Testis (tissue), 2 donors: ENCODE results near the gene CCL28.

Source experiments
- POLR2A ChIP-seq: fragments of 450-650 bp; IDR thresholded peaks from one replicate; pipeline ENCODE4 v1.6.1; 2017; ENCODE audit warnings: antibody characterized with exemption, mild to moderate bottlenecking, moderate library complexity
- TF ChIP-seq, protein P1 (sequence below), 3 experiments: fragments of 450-650 bp in 2 of 3; fragments of 200-600 bp in 1 of 3; sonication (generic) in 1 of 3; IDR thresholded peaks; one replicate each; pipeline ENCODE4 v1.5.1; 2016 to 2019; ENCODE audit warnings: antibody characterized with exemption in 3 of 3, mild to moderate bottlenecking in 2 of 3, moderate library complexity in 1 of 3

DNA sequence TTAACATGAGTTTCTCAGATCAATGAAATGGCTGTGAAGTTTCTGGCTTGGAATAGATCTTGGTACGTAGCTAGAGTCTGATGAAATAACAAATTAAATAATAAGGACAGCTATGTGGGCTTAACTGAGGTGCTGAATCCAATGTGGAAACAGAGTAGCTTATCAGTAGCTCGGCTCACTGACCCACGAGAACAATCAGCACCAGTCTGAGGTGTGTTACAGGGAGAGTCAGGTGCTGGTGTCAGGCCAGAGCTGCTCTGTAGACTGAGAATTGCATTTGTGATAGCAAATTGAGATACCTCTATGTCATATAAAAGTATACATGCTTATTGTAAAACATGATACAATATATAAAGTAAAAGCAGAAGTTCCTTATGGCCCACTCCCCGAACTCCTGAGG lies 21.2 kb upstream of the CCL28 start:
- TF ChIP-seq, protein P1, sequence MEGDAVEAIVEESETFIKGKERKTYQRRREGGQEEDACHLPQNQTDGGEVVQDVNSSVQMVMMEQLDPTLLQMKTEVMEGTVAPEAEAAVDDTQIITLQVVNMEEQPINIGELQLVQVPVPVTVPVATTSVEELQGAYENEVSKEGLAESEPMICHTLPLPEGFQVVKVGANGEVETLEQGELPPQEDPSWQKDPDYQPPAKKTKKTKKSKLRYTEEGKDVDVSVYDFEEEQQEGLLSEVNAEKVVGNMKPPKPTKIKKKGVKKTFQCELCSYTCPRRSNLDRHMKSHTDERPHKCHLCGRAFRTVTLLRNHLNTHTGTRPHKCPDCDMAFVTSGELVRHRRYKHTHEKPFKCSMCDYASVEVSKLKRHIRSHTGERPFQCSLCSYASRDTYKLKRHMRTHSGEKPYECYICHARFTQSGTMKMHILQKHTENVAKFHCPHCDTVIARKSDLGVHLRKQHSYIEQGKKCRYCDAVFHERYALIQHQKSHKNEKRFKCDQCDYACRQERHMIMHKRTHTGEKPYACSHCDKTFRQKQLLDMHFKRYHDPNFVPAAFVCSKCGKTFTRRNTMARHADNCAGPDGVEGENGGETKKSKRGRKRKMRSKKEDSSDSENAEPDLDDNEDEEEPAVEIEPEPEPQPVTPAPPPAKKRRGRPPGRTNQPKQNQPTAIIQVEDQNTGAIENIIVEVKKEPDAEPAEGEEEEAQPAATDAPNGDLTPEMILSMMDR (IDR thresholded peaks at IDR 0.05) = no peak
- no peak for TF ChIP-seq POLR2A
